Skin epidermis (tissue), 12 donors: ENCODE data around the gene FAM72A.
"Not testable (repeated sequence)": the region's sequence is repeated elsewhere in the genome, so short reads cannot be mapped to it uniquely, and the experiment has no call there.

Source experiments
- H3K27ac ChIP-seq, 21 experiments: fragments of 200-600 bp; sonication (generic) in 11 of 21; one replicate each; pipeline ENCODE4 v1.5.0; 2020; ENCODE audit warnings: mild to moderate bottlenecking in 3 of 21, inconsistent platforms in 2 of 21, moderate library complexity in 2 of 21
- H3K4me3 ChIP-seq, 7 experiments: fragments of 200-600 bp; sonication (generic) in 2 of 7; one replicate each; pipeline ENCODE4 v1.5.0; 2020; ENCODE audit warnings: inconsistent platforms in 2 of 7, mild to moderate bottlenecking in 2 of 7, moderate library complexity in 1 of 7

The FAM72A gene

DNA sequence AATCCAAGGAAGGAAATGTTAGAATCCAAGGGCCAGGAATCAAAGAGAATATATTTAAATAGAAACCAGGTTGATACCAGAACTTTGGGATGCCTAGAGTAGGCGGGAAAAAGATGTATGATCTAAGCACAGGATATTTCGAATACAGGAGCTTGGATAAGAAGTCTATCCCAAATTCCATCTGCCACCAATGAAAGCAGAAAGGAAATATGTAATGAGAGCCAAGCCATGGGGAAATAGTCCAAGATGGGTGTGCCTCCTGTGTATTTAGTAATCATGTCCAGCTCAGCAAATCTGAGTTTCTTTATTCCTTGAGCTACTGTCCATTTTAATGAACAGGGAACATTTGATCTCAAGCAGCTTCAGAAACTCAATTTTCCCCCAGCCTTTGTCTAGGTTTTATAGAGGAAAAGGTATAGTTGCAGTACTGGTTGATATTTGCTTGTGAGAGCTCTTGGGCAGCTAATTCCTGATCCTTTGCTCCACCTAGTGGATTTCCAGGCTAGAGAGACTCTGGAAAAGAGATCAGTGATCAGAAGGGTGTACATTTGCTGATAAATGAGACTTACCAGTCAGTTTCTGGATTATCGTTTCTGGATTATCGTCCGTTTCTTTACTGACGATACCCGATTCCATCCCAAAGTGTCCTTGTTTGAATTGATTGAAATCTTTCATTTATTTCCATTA is 28.3 kb downstream of the FAM72A start:
- H3K27ac ChIP-seq, H3K4me3 ChIP-seq: not testable (repeated sequence)

DNA sequence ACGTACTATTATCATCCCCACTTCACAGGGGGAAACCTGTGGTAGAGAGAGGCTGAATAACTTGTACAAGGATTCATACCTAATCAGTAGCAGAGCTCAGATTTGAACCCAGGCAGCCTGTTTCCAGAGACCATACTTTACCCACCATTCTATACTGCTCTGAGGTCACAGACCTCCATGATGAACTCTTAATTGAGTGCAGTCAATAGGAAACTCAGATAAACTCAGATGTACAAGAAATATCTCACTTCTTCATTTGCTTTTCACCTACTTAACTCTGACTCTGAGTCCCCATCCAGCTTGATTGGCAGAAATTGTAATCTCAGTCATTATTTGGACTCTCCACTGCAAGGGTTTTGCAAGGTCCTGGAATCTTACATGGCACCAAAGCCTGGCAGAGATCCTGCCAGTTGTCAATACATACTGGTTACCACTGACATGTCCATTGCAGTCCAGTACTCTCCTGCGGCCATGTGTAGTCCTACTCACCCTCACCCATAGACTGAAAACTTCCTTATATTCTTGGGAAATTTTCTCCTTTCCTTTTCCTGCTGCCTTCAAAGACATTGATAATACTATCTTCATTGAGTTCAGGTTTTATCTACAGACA is 29.4 kb downstream of the FAM72A start:
- H3K4me3 ChIP-seq, H3K27ac ChIP-seq: not testable (repeated sequence)

DNA sequence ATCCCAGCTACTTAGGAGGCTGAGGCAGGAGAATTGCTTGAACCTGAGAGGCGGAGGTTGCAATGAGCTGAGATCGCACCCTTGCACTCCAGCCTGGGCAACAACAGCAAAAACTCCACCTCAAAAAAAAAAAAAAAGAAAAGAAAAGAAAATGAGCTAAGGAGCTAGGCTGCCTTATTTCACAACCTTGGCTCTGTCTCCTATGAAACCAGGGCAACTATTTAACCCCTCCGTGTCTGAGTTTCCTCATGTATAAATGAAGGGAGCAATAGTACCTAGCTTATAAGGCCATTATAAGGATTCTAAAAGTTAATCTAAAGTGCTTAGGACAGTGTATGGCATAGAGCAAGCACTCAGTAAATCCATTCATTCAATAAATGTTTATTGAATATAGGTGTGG is 32.8 kb downstream of the FAM72A start:
- not testable (repeated sequence) for H3K27ac ChIP-seq, H3K4me3 ChIP-seq

- not testable (repeated sequence) for H3K4me3 ChIP-seq, H3K27ac ChIP-seq
Observed at GRCh38 chr1:206167350-206168029, 35.1 kb downstream of the FAM72A start.

GRCh38 chr1:206145771-206146290 is 56.8 kb downstream of the FAM72A start:
- no peak overlapping the region for H3K4me3 ChIP-seq
- H3K27ac ChIP-seq: no peak overlapping the region

DNA sequence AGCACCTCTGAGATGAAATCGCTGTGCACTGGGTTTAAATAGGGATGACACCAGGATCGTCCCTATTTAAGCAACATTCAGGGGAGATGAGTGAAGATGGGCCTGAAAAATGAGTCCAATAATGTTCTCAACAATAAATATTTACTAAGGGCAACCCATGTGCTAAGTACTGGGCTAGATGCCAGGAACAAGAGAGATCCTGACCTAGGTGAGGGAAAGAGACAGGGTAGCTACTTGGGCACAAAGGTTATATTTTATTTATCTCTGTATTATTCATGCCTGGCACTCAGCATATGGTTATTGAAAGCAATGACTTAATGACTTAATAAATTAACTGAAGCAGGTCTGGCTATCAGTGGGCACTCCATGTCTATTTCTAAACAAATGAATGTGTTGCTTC is 58.0 kb downstream of the FAM72A start:
- Histone ChIP-seq H3K4me3 (no peak overlapping the region), H3K27ac (no peak overlapping the region)

DNA sequence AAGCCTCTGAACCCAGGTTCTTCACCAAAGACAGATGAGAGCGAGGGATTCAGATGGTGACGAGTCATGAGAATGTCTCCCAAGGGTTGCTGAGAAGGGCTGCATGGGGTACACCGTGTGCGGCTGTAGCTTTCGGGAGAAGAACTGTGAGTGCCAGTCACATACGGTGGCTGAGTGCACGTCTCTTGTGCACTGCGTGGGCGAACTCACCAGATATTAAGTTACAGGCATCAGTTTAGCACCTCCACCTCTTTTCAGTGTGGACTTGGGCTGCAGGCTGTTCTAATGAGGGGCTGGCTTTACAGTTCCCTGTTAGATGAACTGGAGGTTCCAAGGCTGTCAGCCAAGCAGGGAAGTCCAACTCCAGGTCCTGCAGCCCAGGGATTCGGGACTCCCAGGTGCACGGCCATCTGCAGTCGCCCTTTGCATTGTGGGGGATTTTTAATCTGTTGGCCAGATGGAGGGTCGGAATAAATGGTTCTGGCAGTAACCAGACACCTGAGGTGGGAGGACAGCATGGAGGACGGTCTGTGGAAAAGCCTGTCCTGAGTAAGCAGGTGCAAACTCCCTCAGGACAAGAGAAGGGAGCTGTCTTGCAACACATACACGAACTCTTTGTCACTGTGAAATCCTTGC is 59.0 kb downstream of the FAM72A start:
- no peak overlapping the region for H3K27ac ChIP-seq
- H3K4me3 ChIP-seq: no peak overlapping the region

GRCh38 chr1:206142770-206143169 is 59.9 kb downstream of the FAM72A start:
- no peak overlapping the region for H3K27ac ChIP-seq
- no peak overlapping the region for H3K4me3 ChIP-seq

DNA sequence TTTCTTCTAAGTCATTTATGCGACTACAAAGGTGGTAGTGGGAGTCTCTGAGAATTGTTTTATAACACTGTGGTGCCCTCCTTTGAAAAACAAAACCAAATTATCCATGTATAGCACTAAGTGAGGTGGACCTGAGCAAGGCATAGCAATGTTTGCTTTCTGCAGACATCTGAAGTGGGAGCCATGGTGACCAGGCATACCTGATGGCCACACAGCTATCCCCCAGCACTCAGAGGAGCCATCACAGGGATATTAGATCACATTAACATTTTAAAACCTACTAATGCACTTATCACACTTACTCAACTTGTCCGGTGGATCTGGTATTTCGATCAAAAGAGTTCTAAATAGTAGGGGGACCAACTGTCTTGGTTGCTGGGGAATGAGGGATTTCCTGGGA is 60.6 kb downstream of the FAM72A start:
- Histone ChIP-seq H3K27ac (no peak overlapping the region), H3K4me3 (no peak overlapping the region)

DNA sequence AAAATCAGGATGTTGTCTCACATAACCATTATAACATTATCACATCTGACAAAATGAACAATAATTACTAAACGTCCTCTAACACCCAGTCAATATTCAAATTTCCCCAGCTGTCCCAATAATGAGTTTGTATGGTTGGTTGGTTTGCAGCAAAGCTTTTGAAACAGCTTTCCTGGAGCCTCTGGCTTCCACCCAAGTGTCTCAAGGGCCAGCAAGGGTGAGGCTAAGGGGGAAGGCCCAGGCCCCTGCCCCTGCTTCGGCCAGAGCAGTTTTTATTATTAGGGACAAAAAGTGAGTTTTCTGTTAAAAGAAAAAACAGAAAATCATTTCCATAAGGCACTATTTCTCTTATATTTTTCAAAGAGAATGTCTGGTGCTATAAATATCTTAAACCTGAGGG is 66.4 kb downstream of the FAM72A start:
- Histone ChIP-seq H3K4me3 (no peak overlapping the region), H3K27ac (no peak overlapping the region)
